Spinal cord (tissue), 10 donors: ENCODE measurements around the gene ANKRD28. TPM values are rescaled to one million over a fixed set of nuclear protein-coding genes. Genes with fewer than 3 reads are reported as not detected.
"Not testable (repeated sequence)": the region's sequence is repeated elsewhere in the genome, so short reads cannot be mapped to it uniquely, and the experiment has no call there.

ENCODE experiments used
- DNase-seq, 6 donors: peaks; one replicate each; pipeline versions ENCODE4 v3.0.0 to v3.0.0-alpha.2; 2013 to 2015; ENCODE audit warnings: low spot score in 6 of 6, low read depth in 4 of 6
- H3K27ac ChIP-seq: one replicate; pipeline ENCODE4 v1.5.1; 2013; ENCODE audit warnings: low read depth, low read length, control low read depth
- H3K27me3 ChIP-seq: one replicate; pipeline ENCODE4 v1.6.1; 2013; ENCODE audit warnings: low read length; ENCODE audit not compliant: control insufficient read depth, insufficient read depth
- H3K36me3 ChIP-seq: one replicate; pipeline ENCODE4 v1.6.1; 2013; ENCODE audit warnings: low read length; ENCODE audit not compliant: control insufficient read depth, insufficient read depth
- H3K4me1 ChIP-seq: one replicate; pipeline ENCODE4 v1.6.1; 2013; ENCODE audit warnings: low read length; ENCODE audit not compliant: control insufficient read depth, insufficient read depth
- H3K4me3 ChIP-seq: one replicate; pipeline ENCODE4 v1.5.1; 2013; ENCODE audit warnings: low read depth, low read length, control low read depth
- H3K9me3 ChIP-seq: one replicate; pipeline ENCODE4 v1.6.1; 2013; ENCODE audit warnings: low read length; ENCODE audit not compliant: control insufficient read depth, insufficient read depth
- WGBS: methylation state at CpG from one replicate; pipeline ENCODE4 v1.1.5; 2013; ENCODE audit warnings: missing lambda C conversion rate; ENCODE audit not compliant: insufficient coverage; 5-methylcytosine and 5-hydroxymethylcytosine counted together
- polyA plus RNA-seq, 2 donors: library from polyadenylated mRNA; unstranded; fragments of 120-200 nt; gene quantifications; one replicate each; pipeline ENCODE4 v1.2.1, GENCODE V29; 2013; ENCODE audit not compliant: insufficient read length in 2 of 2
- small RNA-seq: library from RNA; depleted of rRNA; stranded (forward); fragments of <200 nt; gene quantifications from one replicate; pipeline ENCODE3, GENCODE V24; 2014; ENCODE audit warnings: low replicate concordance
- total RNA-seq, 2 donors: library from RNA; depleted of rRNA in 1 of 2; stranded (reverse); fragments of 120-200 nt in 1 of 2; fragments of >200 nt in 1 of 2; gene quantifications; one replicate each; pipeline versions ENCODE4 v1.2.3 to v1.2.4, GENCODE V29; 2013 to 2014
- donor health status: healthy.

ANKRD28 gene
- total and polyA plus RNA-seq, 4 donors, result 37.8 to 89.3 (median 50.6) TPM

- Histone ChIP-seq H3K27ac (peak overlapping the region; percentile 87), H3K4me1 (peaks cover 36% of the 10 kb centered on the region), H3K9me3 (no peaks in the 10 kb centered on the region), H3K36me3 (peaks cover 4% of the 10 kb centered on the region), H3K4me3 (no peak overlapping the region), H3K27me3 (no peaks in the 10 kb centered on the region)
- no peak for DNase-seq
- 87% methylated on average over 11 of the region's 12 CpGs for WGBS
Observed at GRCh38 chr3:15631426-15632211, 166.2 kb downstream of the ANKRD28 start.

GRCh38 chr3:15630646-15631350, 167.0 kb downstream of the ANKRD28 start:
- DNase-seq, result peak in 1 of 6 donors; percentile 50
- 9% methylated on average over 5 of the region's 8 CpGs for WGBS
- Histone ChIP-seq H3K36me3 (peaks cover 4% of the 10 kb centered on the region), H3K27me3 (no peaks in the 10 kb centered on the region), H3K4me1 (peaks cover 28% of the 10 kb centered on the region), H3K27ac (peak overlapping the region; percentile 87), H3K9me3 (no peaks in the 10 kb centered on the region), H3K4me3 (peak overlapping the region; percentile 24)

- peaks cover 22% of the 10 kb centered on the region for H3K4me1 ChIP-seq
- H3K36me3 ChIP-seq, result peaks cover 4% of the 10 kb centered on the region
- WGBS, result 42% methylated on average over 3 of the region's 10 CpGs
- H3K4me3 ChIP-seq, result peak overlapping the region; percentile 24
- H3K27ac ChIP-seq, result peak overlapping the region; percentile 87
- H3K9me3 ChIP-seq, result no peaks in the 10 kb centered on the region
- DNase-seq, result peak in 3 of 6 donors; percentile 65 to 88 (median 86)
- H3K27me3 ChIP-seq, result no peaks in the 10 kb centered on the region
Observed at GRCh38 chr3:15629860-15630597, 167.8 kb downstream of the ANKRD28 start.

GRCh38 chr3:15628967-15629366, 168.8 kb downstream of the ANKRD28 start:
- no peak overlapping the region for H3K27ac ChIP-seq
- H3K4me1 ChIP-seq, result peaks cover 19% of the 10 kb centered on the region
- H3K36me3 ChIP-seq, result peaks cover 4% of the 10 kb centered on the region

GRCh38 chr3:15623535-15624440, 174.0 kb downstream of the ANKRD28 start:
- Histone ChIP-seq H3K9me3 (peaks cover 5% of the 10 kb centered on the region), H3K27ac (no peak overlapping the region), H3K36me3 (no peaks in the 10 kb centered on the region), H3K27me3 (no peaks in the 10 kb centered on the region), H3K4me1 (no peaks in the 10 kb centered on the region), H3K4me3 (no peak overlapping the region)
- no peak for DNase-seq
- WGBS, result 100% methylated on average over 2 of the region's 4 CpGs

More at GRCh38 chr3:15628967-15629366, 168.8 kb downstream of the ANKRD28 start:
- no peak for DNase-seq
- Histone ChIP-seq H3K4me3 (no peak overlapping the region), H3K27me3 (no peaks in the 10 kb centered on the region), H3K9me3 (no peaks in the 10 kb centered on the region)

GRCh38 chr3:15619659-15620464, 177.9 kb downstream of the ANKRD28 start:
- H3K9me3 ChIP-seq, H3K36me3 ChIP-seq, H3K27me3 ChIP-seq, H3K4me1 ChIP-seq, H3K4me3 ChIP-seq, DNase-seq, H3K27ac ChIP-seq: not testable (repeated sequence)
- WGBS, result 93% methylated on average over 4 of the region's 8 CpGs

Small RNAs within 50 kb of the gene (small RNA-seq; reads per million reads assigned to genes)
- gene MIR3134 (not detected), gene RN7SL4P (0.10 reads per million)

Other genes with a start within 250 kb of the ANKRD28 start
- 10 to 100 TPM; 24.2 to 29.4 TPM for gene HACL1, start 196.4 kb downstream of the ANKRD28 start, total RNA-seq
- 10 to 100 TPM; 15.6 to 16.5 TPM for gene HACL1, start 196.4 kb downstream of the ANKRD28 start, polyA plus RNA-seq
- gene BTD, start 196.2 kb downstream of the ANKRD28 start, total RNA-seq, result 10 to 100 TPM; 32.2 to 33.3 TPM
- gene BTD, start 196.2 kb downstream of the ANKRD28 start, polyA plus RNA-seq, result 10 to 100 TPM; 13.1 to 15.2 TPM